ENCODE data around the gene TTC13.

DNA sequence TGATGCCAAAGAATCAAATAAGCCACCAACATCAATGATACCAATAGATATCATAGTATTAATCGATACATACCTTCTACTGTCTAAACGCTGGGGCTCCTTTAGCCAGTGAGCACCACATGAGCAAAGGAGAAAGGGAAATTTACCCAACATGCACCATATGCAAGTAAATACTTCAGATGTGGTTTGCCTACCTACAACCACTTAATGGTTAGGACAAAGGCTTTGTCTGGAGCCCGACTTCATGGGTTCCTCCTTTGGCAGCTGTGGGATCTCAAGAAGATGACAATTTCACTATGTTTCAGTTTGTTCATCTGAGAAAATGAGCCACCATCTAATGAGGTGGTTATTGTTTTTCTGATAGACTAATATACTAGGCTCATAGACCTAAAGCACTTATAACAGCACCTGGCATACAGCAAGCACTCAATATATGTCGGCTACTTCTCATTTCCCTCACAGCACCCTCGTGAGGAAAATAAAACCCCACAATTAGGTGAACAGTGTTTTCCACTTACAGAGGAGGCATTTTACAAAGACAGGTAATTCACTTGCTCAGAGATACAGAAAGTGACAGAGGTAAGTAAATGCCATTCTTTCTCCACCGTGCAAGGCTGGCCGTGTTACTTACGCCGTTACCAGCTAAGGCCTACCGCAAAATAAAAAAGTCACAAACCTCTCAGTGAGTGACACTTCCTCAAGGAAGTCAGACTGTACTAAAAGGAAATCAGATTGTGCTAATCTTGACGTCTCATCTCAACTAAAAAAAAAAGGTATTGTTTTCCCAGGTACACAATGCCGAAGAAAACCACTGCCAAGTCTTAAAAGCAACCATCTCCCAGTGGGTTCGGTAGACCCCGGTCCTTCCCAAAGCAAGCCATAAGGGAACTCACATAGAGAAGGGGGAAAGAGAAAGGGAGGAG is 1.6 kb downstream of the TTC13 start:
- TF ChIP-seq CTCF (IDR thresholded peaks at IDR 0.05) (no peak), FOXM1 (IDR thresholded peaks at IDR 0.05; ENCODE audit: low read depth) (no peak), EZH2phosphoT487 (IDR thresholded peaks at IDR 0.05; ENCODE audit: borderline replicate concordance, low read depth) (no peak), POLR2AphosphoS5 (IDR thresholded peaks at IDR 0.05; ENCODE audit: low read depth, low read length) (no peak), RFX5 (IDR thresholded peaks at IDR 0.05; ENCODE audit: low read length) (no peak), SMC3 (IDR thresholded peaks at IDR 0.05; ENCODE audit: low read depth, low read length) (no peak), TAF1 (IDR thresholded peaks at IDR 0.05; ENCODE audit: borderline replicate concordance, low read depth, low read length) (no peak)
- TF ChIP-seq, protein P1, sequence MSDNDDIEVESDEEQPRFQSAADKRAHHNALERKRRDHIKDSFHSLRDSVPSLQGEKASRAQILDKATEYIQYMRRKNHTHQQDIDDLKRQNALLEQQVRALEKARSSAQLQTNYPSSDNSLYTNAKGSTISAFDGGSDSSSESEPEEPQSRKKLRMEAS (IDR thresholded peaks at IDR 0.05; ENCODE audit: low read depth), result no peak

Data from SK-N-SH (cell line).